Vagina (tissue), 2 donors: ENCODE results near the gene CEACAM19. TPM values are rescaled to one million over a fixed set of nuclear protein-coding genes. Genes with fewer than 3 reads are reported as not detected.
A peak's percentile ranks its signal among the peaks of the same experiment; 100 is the strongest.

Experiments
- DNase-seq, 2 donors: peaks; one replicate each; pipeline ENCODE4 v3.0.0-alpha.2; 2017; ENCODE audit errors: extremely low spot score in 2 of 2
- H3K27ac ChIP-seq: fragments of 200-600 bp; sonication (generic); one replicate; pipeline ENCODE4 v1.5.1; 2019
- H3K27me3 ChIP-seq: fragments of 200-600 bp; sonication (generic); one replicate; pipeline ENCODE4 v1.5.1; 2019
- H3K36me3 ChIP-seq, 2 donors: fragments of 200-600 bp; sonication (generic); one replicate each; pipeline ENCODE4 v1.5.1; 2017 to 2019
- H3K4me1 ChIP-seq: fragments of 200-600 bp; sonication (generic); one replicate; pipeline ENCODE4 v1.5.1; 2019
- H3K4me3 ChIP-seq, 2 donors: fragments of 200-600 bp; sonication (generic); 1 replicate in 1 of 2; 2 replicates in 1 of 2; pipeline ENCODE4 v1.5.1; 2016 to 2019
- H3K9me3 ChIP-seq: fragments of 200-600 bp; sonication (generic); one replicate; pipeline ENCODE4 v1.5.1; 2019
- POLR2A ChIP-seq, 2 donors: fragments of 450-650 bp; IDR thresholded peaks; one replicate each; pipeline ENCODE4 v1.6.1; 2017; ENCODE audit warnings: antibody characterized with exemption in 2 of 2, mild to moderate bottlenecking in 2 of 2, moderate library complexity in 2 of 2
- POLR2AphosphoS5 ChIP-seq, 2 donors: sonication (generic); formaldehyde crosslinking; IDR thresholded peaks; one replicate each; pipeline ENCODE4 v1.9.0; 2017; ENCODE audit warnings: antibody characterized with exemption in 2 of 2, mild to moderate bottlenecking in 2 of 2, low read depth in 1 of 2; ENCODE audit not compliant: insufficient read depth in 1 of 2
- intact Hi-C: fragments of 100-400 bp; cut with DNase I; formaldehyde crosslinking; loops from one replicate; pipeline ENCODE4 v1.15.1; 2023
- total RNA-seq: library from RNA; depleted of rRNA; stranded (reverse); fragments of >200 nt; gene quantifications from one replicate; pipeline ENCODE4 v1.2.3, GENCODE V29; 2016
- TF ChIP-seq, protein P1 (sequence below), 3 experiments: fragments of 450-650 bp in 2 of 3; fragments of 200-600 bp in 1 of 3; sonication (generic) in 1 of 3; IDR thresholded peaks; one replicate each; pipeline ENCODE4 v1.5.1; 2017 to 2019; ENCODE audit warnings: antibody characterized with exemption in 3 of 3, mild to moderate bottlenecking in 2 of 3, moderate library complexity in 2 of 3

Gene CEACAM19
- total RNA-seq, 1 donor from 2014 or later = 7.1 TPM

DNA sequence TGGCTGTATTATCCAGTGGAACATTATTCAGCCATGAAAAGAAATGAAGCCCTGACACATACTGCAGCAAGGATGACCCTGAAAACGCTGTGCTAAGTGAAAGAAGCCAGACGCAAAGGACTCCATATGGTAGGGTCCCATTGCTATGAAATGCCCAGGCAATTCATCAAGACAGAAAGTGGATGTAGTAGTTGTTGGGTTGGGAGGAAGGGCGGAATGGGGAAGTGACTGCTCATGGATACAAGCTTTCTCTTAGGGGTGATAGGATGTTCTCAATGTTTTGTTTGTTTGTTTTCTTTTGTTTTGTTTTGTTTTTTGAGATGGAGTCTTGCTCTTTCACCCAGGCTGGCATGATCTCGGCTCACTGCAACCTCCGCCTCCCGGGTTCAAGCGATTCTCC is 16.6 kb downstream of the CEACAM19 start:
- Histone ChIP-seq H3K27ac (no peak overlapping the region), H3K27me3 (no peaks in the 10 kb centered on the region), H3K9me3 (no peaks in the 10 kb centered on the region), H3K4me1 (peaks cover 11% of the 10 kb centered on the region), H3K36me3 (no peaks in the 10 kb centered on the region), H3K4me3 (no peak overlapping the region)
- TF ChIP-seq POLR2A (IDR thresholded peaks at IDR 0.05) (no peak), POLR2AphosphoS5 (IDR thresholded peaks at IDR 0.05; ENCODE audit: insufficient read depth in 1 of 2, low read depth in 1 of 2) (no peak)
- TF ChIP-seq, protein P1, sequence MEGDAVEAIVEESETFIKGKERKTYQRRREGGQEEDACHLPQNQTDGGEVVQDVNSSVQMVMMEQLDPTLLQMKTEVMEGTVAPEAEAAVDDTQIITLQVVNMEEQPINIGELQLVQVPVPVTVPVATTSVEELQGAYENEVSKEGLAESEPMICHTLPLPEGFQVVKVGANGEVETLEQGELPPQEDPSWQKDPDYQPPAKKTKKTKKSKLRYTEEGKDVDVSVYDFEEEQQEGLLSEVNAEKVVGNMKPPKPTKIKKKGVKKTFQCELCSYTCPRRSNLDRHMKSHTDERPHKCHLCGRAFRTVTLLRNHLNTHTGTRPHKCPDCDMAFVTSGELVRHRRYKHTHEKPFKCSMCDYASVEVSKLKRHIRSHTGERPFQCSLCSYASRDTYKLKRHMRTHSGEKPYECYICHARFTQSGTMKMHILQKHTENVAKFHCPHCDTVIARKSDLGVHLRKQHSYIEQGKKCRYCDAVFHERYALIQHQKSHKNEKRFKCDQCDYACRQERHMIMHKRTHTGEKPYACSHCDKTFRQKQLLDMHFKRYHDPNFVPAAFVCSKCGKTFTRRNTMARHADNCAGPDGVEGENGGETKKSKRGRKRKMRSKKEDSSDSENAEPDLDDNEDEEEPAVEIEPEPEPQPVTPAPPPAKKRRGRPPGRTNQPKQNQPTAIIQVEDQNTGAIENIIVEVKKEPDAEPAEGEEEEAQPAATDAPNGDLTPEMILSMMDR (IDR thresholded peaks at IDR 0.05) = no peak
- intact Hi-C loops = no loop called here
- DNase-seq = no peak

DNA sequence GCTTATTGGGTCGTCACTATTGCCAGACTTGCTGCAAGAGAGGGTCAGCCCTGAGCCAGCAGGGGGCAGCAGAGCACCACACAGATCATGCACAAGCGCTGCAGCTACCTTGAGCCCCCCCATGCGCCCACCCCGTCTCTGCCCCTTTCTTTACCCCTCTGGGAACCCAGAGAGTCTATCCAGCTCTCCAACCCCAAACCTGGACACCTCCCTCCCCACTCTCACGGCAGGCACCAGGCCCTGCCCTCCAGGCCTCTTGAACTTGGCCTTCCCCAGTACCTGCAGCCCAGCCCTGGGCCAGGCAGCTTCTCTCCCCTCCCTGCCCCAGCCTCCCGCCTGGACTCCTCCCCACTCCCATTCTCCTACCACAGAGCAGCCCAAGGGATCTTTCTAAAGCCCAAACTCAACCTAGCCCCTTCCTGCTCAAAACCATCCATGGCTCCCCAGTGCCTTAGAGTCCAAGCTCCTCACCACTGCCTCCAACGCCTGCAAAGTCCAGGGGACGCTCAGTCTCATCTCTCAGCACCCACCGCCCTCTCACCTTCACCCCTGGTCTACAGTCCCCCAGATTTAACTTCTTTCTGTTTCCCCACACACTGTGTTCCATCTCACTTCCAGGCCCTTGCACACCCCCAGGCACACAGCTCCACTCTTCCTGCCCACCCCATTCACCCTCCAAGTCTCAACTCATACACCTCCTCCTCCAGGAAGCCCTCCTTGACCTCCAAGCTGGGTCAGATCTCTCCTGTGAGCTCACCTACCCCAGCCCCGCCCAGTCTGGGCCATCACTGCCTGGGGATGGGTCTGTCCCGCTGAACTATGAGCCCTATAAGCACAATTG is 18.2 kb downstream of the CEACAM19 start:
- TF ChIP-seq POLR2AphosphoS5 (IDR thresholded peaks at IDR 0.05; ENCODE audit: insufficient read depth in 1 of 2, low read depth in 1 of 2) = no peak
- TF ChIP-seq, protein P1 (IDR thresholded peaks at IDR 0.05) = peak; percentile 83 to 90 (median 90)
- Histone ChIP-seq H3K9me3 (no peaks in the 10 kb centered on the region), H3K27me3 (no peaks in the 10 kb centered on the region), H3K4me1 (peaks cover 11% of the 10 kb centered on the region), H3K27ac (no peak overlapping the region), H3K4me3 (no peak overlapping the region), H3K36me3 (no peaks in the 10 kb centered on the region)
- intact Hi-C loops = no loop called here
- no peak for DNase-seq

DNA sequence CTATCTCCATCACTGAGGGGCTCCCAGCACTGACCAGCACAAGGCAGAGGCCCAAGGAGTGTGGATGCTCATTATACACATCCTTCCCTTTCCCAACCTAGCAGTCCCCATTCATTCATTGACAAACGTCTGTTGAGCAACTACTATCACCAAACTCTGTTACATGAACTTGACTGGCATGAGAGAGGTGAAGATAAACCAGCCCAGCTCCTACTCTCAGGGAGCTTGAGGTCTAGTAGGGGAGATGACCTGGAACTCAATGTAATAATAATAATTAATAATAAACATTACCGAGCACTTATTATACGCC is 18.8 kb downstream of the CEACAM19 start:
- Histone ChIP-seq H3K4me3 (no peak overlapping the region), H3K4me1 (peaks cover 11% of the 10 kb centered on the region), H3K9me3 (no peaks in the 10 kb centered on the region), H3K27ac (no peak overlapping the region), H3K36me3 (no peaks in the 10 kb centered on the region), H3K27me3 (no peaks in the 10 kb centered on the region)
- TF ChIP-seq, protein P1 (IDR thresholded peaks at IDR 0.05) = no peak
- TF ChIP-seq POLR2A (IDR thresholded peaks at IDR 0.05) = no peak
- no peak for TF ChIP-seq POLR2AphosphoS5 (IDR thresholded peaks at IDR 0.05; ENCODE audit: insufficient read depth in 1 of 2, low read depth in 1 of 2)
- intact Hi-C loops = no loop called here
- DNase-seq = no peak

DNA sequence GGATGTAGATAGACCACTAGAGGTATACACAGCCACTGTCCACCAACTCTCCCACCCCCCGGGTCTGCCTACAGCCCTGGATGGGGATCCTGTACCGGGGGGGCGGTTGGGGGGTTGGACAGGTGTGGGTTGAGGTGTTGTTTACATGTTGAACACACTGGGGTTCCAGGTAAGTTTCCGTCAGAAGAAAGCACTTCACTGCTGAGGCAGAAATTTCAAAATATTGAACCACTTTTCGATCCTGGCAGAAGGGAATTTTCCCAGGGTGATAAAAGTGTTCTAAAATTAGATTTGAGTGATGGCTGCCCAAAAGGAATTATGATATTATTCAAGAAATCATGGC is 21.1 kb downstream of the CEACAM19 start:
- Histone ChIP-seq H3K9me3 (no peaks in the 10 kb centered on the region), H3K27me3 (no peaks in the 10 kb centered on the region), H3K4me3 (no peak overlapping the region), H3K36me3 (no peaks in the 10 kb centered on the region), H3K4me1 (peaks cover 11% of the 10 kb centered on the region), H3K27ac (peak overlapping the region; percentile 56)
- intact Hi-C loops = no loop called here
- no peak for TF ChIP-seq POLR2AphosphoS5 (IDR thresholded peaks at IDR 0.05; ENCODE audit: insufficient read depth in 1 of 2, low read depth in 1 of 2)
- TF ChIP-seq, protein P1 (IDR thresholded peaks at IDR 0.05) = no peak
- no peak for TF ChIP-seq POLR2A (IDR thresholded peaks at IDR 0.05)
- DNase-seq = no peak

DNA sequence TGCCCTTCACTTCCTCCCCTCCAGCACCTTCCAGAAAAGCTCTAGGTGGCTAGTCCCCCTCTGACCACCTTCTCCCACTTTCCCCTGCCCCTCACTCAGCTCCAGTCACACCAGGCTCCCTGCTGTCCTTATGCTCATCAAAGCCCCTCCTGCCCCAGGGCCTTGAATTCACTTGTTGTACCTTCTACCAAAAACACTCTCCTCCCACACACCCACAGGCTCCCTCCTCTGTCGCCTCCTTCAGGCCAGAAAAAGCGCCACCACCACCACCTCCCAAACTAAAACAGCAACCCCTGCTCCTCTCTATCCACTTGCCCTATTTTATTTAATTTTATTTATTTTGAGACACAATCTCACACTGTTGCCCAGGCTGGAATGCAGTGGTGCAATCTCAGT is 22.9 kb downstream of the CEACAM19 start:
- Histone ChIP-seq H3K27me3 (no peaks in the 10 kb centered on the region), H3K4me3 (no peak overlapping the region), H3K36me3 (no peaks in the 10 kb centered on the region), H3K4me1 (peaks cover 11% of the 10 kb centered on the region), H3K27ac (no peak overlapping the region), H3K9me3 (no peaks in the 10 kb centered on the region)
- intact Hi-C loops = no loop called here
- TF ChIP-seq POLR2A (IDR thresholded peaks at IDR 0.05) (no peak), POLR2AphosphoS5 (IDR thresholded peaks at IDR 0.05; ENCODE audit: insufficient read depth in 1 of 2, low read depth in 1 of 2) (no peak)
- TF ChIP-seq, protein P1 (IDR thresholded peaks at IDR 0.05) = no peak
- DNase-seq = no peak
